Gastrocnemius medialis (tissue), 4 donors: ENCODE data around the gene CDH4.

Experiments
- CTCF ChIP-seq, 5 experiments: fragments of 450-650 bp in 3 of 5; fragments of 200-600 bp in 2 of 5; sonication (generic) in 2 of 5; IDR thresholded peaks in 4 of 5; conservative IDR thresholded peaks in 1 of 5; 1 replicate in 4 of 5; 2 replicates in 1 of 5; pipeline ENCODE4 v1.5.1; 2016 to 2019; ENCODE audit warnings: antibody characterized with exemption in 5 of 5, mild to moderate bottlenecking in 3 of 5, moderate library complexity in 3 of 5
- POLR2A ChIP-seq, 2 donors: fragments of 450-650 bp; IDR thresholded peaks; one replicate each; pipeline ENCODE4 v1.6.1; 2017; ENCODE audit warnings: antibody characterized with exemption in 2 of 2, mild to moderate bottlenecking in 2 of 2, moderate library complexity in 2 of 2

DNA sequence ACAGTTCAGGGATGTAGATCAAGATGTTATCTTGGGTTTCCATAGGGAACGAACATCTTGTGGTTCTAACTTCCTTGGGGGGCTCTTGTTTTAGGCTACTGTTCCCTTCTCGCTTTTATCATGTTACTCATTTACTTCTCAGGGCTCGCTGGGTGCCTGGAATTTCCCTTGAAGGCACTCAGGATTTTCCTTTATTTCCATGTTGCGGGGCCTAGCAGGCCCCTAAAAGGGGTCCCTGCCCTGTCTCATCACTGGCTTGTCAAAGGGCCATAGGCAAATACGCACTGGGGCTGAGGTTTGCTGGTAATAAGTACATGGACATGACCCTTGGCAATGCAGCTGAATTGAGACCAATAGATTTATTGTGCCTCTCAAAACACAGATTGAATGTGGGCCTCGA, 262.3 kb downstream of the CDH4 start:
- TF ChIP-seq CTCF (IDR thresholded peaks at IDR 0.05 in 4 of 5, conservative IDR thresholded peaks at IDR 0.05 in 1 of 5) = no peak
- no peak for TF ChIP-seq POLR2A (IDR thresholded peaks at IDR 0.05)
